22Rv1 (cell line): ENCODE results near the gene RUSF1.

Experiments
- CTCF ChIP-seq: fragments of 450-650 bp; IDR thresholded peaks from 2 replicates; pipeline ENCODE4 v1.5.1; 2017; ENCODE audit warnings: mild to moderate bottlenecking
- ZFX ChIP-seq: fragments of 450-650 bp; IDR thresholded peaks from 2 replicates; pipeline ENCODE4 v1.6.1; 2017; ENCODE audit warnings: antibody characterized with exemption, borderline replicate concordance

GRCh38 chr16:31472709-31473203 lies 35.4 kb downstream of the RUSF1 start:
- TF ChIP-seq CTCF (peak; percentile 93), ZFX (no peak)
